Prostate gland (tissue), 2 donors: ENCODE measurements around the gene MARCHF4. TPM values are rescaled to one million over a fixed set of nuclear protein-coding genes. Genes with fewer than 3 reads are reported as not detected.

Experiments
- DNase-seq: peaks from one replicate; pipeline ENCODE4 v3.0.0-alpha.2; 2019; ENCODE audit warnings: low spot score
- H3K27ac ChIP-seq, 2 donors: fragments of 200-600 bp; sonication (generic); 2 replicates each; pipeline ENCODE4 v1.5.1; 2017 to 2019
- H3K27me3 ChIP-seq: fragments of 200-600 bp; sonication (generic); replicated peaks from 2 replicates; pipeline ENCODE4 v1.5.1; 2019; ENCODE audit not compliant: insufficient read depth
- H3K36me3 ChIP-seq, 2 donors: fragments of 200-600 bp; sonication (generic); 1 replicate in 1 of 2; 2 replicates in 1 of 2; pipeline versions ENCODE4 v1.5.1 to v1.8.1; 2017 to 2019
- H3K4me1 ChIP-seq: fragments of 200-600 bp; sonication (generic); replicated peaks from 2 replicates; pipeline ENCODE4 v1.5.1; 2019
- H3K4me3 ChIP-seq, 2 donors: fragments of 200-600 bp; sonication (generic); 2 replicates each; pipeline ENCODE4 v1.5.1; 2017 to 2019
- H3K9me3 ChIP-seq: fragments of 200-600 bp; sonication (generic); 2 replicates; pipeline ENCODE4 v1.5.1; 2017
- CTCF ChIP-seq, 4 experiments: fragments of 200-600 bp in 2 of 4; fragments of 450-650 bp in 2 of 4; sonication (generic) in 2 of 4; IDR thresholded peaks; 1 replicate in 3 of 4; 2 replicates in 1 of 4; pipeline ENCODE4 v1.5.1; 2016 to 2019; ENCODE audit warnings: antibody characterized with exemption in 4 of 4, mild to moderate bottlenecking in 2 of 4, moderate library complexity in 2 of 4
- POLR2A ChIP-seq: fragments of 450-650 bp; IDR thresholded peaks from one replicate; pipeline ENCODE4 v1.6.1; 2016; ENCODE audit warnings: antibody characterized with exemption, mild to moderate bottlenecking
- POLR2AphosphoS5 ChIP-seq: sonication (generic); formaldehyde crosslinking; IDR thresholded peaks from one replicate; pipeline ENCODE4 v1.6.1; 2017; ENCODE audit warnings: antibody characterized with exemption
- WGBS: methylation state at CpG from one replicate; pipeline ENCODE4 v1.1.5; 2018; 5-methylcytosine and 5-hydroxymethylcytosine counted together
- intact Hi-C: fragments of 100-400 bp; cut with DNase I; formaldehyde crosslinking; loops from one replicate; pipeline ENCODE4 v1.14.2; 2022
- total RNA-seq, 2 donors: library from RNA; depleted of rRNA; stranded (reverse); fragments of >200 nt; gene quantifications; one replicate each; pipeline ENCODE4 v1.1.0, GENCODE V29; 2016

Gene MARCHF4
- total RNA-seq, 2 donors from 2014 or later = not detected

- TF ChIP-seq POLR2AphosphoS5 (no peak), CTCF (IDR thresholded peaks at IDR 0.05) (no peak), POLR2A (no peak)
- 33% methylated on average over 5 of the region's 5 CpGs for WGBS
- intact Hi-C loops = no loop called here
- no peak for DNase-seq
- peaks cover 2% of the 10 kb centered on the region for H3K4me1 ChIP-seq
- H3K36me3 ChIP-seq = no peaks in the 10 kb centered on the region
- H3K9me3 ChIP-seq = no peaks in the 10 kb centered on the region
- H3K27me3 ChIP-seq = peaks cover 6% of the 10 kb centered on the region
- no peak overlapping the region for H3K4me3 ChIP-seq
- H3K27ac ChIP-seq = no peak overlapping the region
Measured at GRCh38 chr2:216366777-216367471, 5.4 kb downstream of the MARCHF4 start.

GRCh38 chr2:216365518-216365917 lies 6.8 kb downstream of the MARCHF4 start:
- no peak overlapping the region for H3K4me3 ChIP-seq
- no peak for DNase-seq
- intact Hi-C loops = no loop called here
- H3K27me3 ChIP-seq = peaks cover 2% of the 10 kb centered on the region
- no peaks in the 10 kb centered on the region for H3K36me3 ChIP-seq
- no peak for TF ChIP-seq POLR2A
- no peak for TF ChIP-seq CTCF (IDR thresholded peaks at IDR 0.05)
- no peak for TF ChIP-seq POLR2AphosphoS5
- no peaks in the 10 kb centered on the region for H3K9me3 ChIP-seq
- no peaks in the 10 kb centered on the region for H3K4me1 ChIP-seq
- H3K27ac ChIP-seq = no peak overlapping the region
- 81% methylated on average over 2 of the region's 2 CpGs for whole genome bisulfite sequencing

- WGBS = 38% methylated on average over 3 of the region's 3 CpGs
Measured at GRCh38 chr2:216363221-216363620, 9.1 kb downstream of the MARCHF4 start.

GRCh38 chr2:216362730-216363129 lies 9.6 kb downstream of the MARCHF4 start:
- TF ChIP-seq POLR2AphosphoS5 = no peak
- no peak for TF ChIP-seq POLR2A
- TF ChIP-seq CTCF (IDR thresholded peaks at IDR 0.05) = no peak
- Histone ChIP-seq H3K4me1 (no peaks in the 10 kb centered on the region), H3K36me3 (no peaks in the 10 kb centered on the region), H3K27ac (no peak overlapping the region), H3K4me3 (no peak overlapping the region), H3K27me3 (no peaks in the 10 kb centered on the region), H3K9me3 (no peaks in the 10 kb centered on the region)
- DNase-seq = no peak
- WGBS = 30% methylated on average over 2 of the region's 2 CpGs
- intact Hi-C loops = no loop called here

More at GRCh38 chr2:216363221-216363620, 9.1 kb downstream of the MARCHF4 start:
- H3K9me3 ChIP-seq = no peaks in the 10 kb centered on the region
- H3K27me3 ChIP-seq = no peaks in the 10 kb centered on the region
- intact Hi-C loops = no loop called here
- H3K27ac ChIP-seq = no peak overlapping the region
- H3K36me3 ChIP-seq = no peaks in the 10 kb centered on the region
- no peak for TF ChIP-seq POLR2A
- no peak for TF ChIP-seq CTCF (IDR thresholded peaks at IDR 0.05)
- no peak for TF ChIP-seq POLR2AphosphoS5
- H3K4me3 ChIP-seq = no peak overlapping the region
- H3K4me1 ChIP-seq = no peaks in the 10 kb centered on the region
- no peak for DNase-seq

GRCh38 chr2:216355711-216356110 lies 16.6 kb downstream of the MARCHF4 start:
- no peak for DNase-seq
- H3K36me3 ChIP-seq = no peaks in the 10 kb centered on the region
- no peaks in the 10 kb centered on the region for H3K9me3 ChIP-seq
- TF ChIP-seq POLR2A (no peak), POLR2AphosphoS5 (no peak), CTCF (IDR thresholded peaks at IDR 0.05) (no peak)
- intact Hi-C loops = no loop called here
- no peak overlapping the region for H3K4me3 ChIP-seq
- H3K27ac ChIP-seq = no peak overlapping the region
- H3K27me3 ChIP-seq = no peaks in the 10 kb centered on the region
- WGBS = 60% methylated on average over 2 of the region's 2 CpGs
- H3K4me1 ChIP-seq = no peaks in the 10 kb centered on the region
